Measurements from ENCODE around the gene NCK2.

Gene NCK2

GRCh38 chr2:105926960-105927678 is 182.4 kb downstream of the NCK2 start:
- peak; percentile 39 for DNase-seq (ENCODE audit: low spot score)

GRCh38 chr2:105928086-105928485 is 183.4 kb downstream of the NCK2 start:
- DNase-seq (ENCODE audit: low spot score): no peak

- DNase-seq (ENCODE audit: low spot score): no peak
Measured at GRCh38 chr2:105928563-105928962, 183.9 kb downstream of the NCK2 start.

DNA sequence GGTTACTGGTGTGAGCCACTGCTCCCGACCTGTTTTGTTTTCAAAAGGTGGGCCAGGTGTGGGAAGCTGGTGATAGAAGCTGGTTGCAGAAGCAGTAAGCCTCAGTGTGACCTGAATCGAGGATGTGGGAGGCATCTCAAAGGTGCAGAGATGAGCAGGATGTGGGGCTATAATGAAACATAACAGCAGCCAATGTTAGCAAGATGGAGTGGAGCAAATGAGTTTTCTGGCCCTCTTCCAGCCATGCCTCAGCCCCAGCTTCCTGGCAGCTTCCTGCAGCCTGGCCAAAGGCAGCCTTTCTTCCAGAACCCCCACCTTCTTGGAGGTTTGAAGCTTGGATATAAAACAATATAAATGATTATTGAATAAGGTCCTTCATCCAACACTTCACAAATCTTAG is 184.8 kb downstream of the NCK2 start:
- DNase-seq (ENCODE audit: low spot score): peak; percentile 22

DNA sequence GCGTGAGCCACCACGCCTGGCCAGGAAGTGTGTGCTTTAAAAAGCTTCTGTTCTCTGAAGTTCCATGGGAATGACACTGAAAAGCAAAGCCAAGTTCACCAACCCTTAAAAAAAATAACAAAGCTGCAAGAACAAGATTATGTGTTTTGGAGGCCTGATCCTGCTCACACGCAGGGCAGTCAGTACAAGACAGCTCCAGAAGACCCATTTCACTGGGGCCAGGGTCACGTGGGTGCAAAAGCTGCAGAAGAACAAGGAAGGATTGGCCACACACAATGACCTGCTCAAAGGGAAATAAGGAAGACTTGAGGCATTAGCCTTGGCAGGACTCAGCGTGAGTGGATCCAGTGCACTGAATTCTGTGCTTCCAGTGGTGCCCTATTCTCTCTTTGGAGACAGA is 187.9 kb downstream of the NCK2 start:
- no peak for DNase-seq (ENCODE audit: low spot score)

DNA sequence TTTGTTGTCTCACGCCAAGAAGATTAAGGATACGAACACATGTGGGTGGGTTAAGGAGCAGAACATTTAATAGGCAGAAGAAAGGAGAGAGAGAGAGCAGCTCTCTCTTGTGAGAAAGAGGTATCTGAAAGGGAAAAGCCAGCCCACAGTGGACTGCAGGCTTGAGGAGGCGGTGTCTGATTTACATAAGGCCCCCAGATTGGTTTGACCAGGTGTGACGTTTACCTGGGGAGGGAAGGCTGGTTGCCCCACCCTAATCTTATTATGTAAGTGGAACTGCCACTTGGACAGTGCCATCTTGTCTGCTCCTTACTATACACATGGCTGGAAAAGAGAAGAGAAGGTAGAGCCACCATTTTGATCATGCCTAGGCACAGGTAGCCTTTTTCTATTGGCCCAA is 189.2 kb downstream of the NCK2 start:
- DNase-seq (ENCODE audit: low spot score): no peak

GRCh38 chr2:105934467-105934866 is 189.8 kb downstream of the NCK2 start:
- DNase-seq (ENCODE audit: low spot score): peak; percentile 58

GRCh38 chr2:105935063-105935462 is 190.4 kb downstream of the NCK2 start:
- DNase-seq (ENCODE audit: low spot score): no peak

- no peak for DNase-seq (ENCODE audit: low spot score)
Measured at GRCh38 chr2:105936954-105937353, 192.2 kb downstream of the NCK2 start.

- DNase-seq (ENCODE audit: low spot score): no peak
Measured at GRCh38 chr2:105937498-105938097, 192.9 kb downstream of the NCK2 start.

All from activated CD4-positive, alpha-beta T cell treated with anti-CD3 and anti-CD28 coated beads, Interleukin-2, Interleukin-4, amounts not matched to agents 100 ng/mL and 50 ng/mL, durations not matched to agents 16 hours and 8 hours (primary cell).